ENCODE data around the gene BMPR1A. TPM values are rescaled to one million over a fixed set of nuclear protein-coding genes. Genes with fewer than 3 reads are reported as not detected.

Gene BMPR1A
- total RNA-seq, 1 experiment from 2014 or later = 42.6 TPM

DNA sequence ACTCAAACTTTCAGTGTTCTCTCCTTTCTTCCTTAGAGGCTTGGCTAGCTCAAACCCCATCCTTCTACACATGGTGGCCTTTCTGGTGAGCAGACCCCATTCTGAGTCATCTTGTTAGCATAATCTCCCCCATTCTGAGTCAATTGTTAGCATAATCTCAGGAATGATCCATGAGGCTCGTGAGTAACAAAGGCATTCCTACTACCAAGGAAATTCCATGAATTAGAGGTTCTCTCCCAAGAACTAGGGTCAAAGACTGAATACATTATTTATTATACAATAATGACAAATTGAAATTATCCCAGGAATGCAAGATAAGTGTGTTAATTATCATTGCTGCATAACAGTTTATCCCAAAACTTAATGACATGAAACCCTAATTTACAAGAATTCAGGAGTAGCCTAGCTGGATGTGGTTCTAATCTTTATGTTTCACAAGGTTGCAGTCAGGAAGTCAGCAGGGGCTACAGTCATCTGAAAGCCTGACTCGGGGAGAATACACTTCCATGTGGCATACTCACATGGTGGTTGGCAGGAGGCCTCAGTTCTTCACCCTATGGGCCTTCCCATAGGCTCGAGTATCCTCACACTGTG, 100.8 kb downstream of the BMPR1A start:
- H3K36me3 ChIP-seq (ENCODE audit: control insufficient read depth in 1 of 2, insufficient read depth in 2 of 2, low read length in 2 of 2) = 0 out of 4 replicates have a peak, but pooled peaks cover 0 to 2% of the 10 kb centered on the region in 2 experiments
- no peaks in the 10 kb centered on the region for H3K79me2 ChIP-seq (ENCODE audit: insufficient read depth, low read length)
- no peak overlapping the region for H3K4me2 ChIP-seq (ENCODE audit: low read length)
- DNase-seq (ENCODE audit: low read depth, low spot score) (no peak), ATAC-seq (no peak)
- no peak overlapping the region for H3K9ac ChIP-seq (ENCODE audit: low read length)
- TF ChIP-seq ELF1 (IDR thresholded peaks at IDR 0.05; ENCODE audit: borderline replicate concordance, low read depth) = no peak
- no peak for TF ChIP-seq CEBPB (IDR thresholded peaks at IDR 0.05; ENCODE audit: low read depth)
- TF ChIP-seq, protein P1, sequence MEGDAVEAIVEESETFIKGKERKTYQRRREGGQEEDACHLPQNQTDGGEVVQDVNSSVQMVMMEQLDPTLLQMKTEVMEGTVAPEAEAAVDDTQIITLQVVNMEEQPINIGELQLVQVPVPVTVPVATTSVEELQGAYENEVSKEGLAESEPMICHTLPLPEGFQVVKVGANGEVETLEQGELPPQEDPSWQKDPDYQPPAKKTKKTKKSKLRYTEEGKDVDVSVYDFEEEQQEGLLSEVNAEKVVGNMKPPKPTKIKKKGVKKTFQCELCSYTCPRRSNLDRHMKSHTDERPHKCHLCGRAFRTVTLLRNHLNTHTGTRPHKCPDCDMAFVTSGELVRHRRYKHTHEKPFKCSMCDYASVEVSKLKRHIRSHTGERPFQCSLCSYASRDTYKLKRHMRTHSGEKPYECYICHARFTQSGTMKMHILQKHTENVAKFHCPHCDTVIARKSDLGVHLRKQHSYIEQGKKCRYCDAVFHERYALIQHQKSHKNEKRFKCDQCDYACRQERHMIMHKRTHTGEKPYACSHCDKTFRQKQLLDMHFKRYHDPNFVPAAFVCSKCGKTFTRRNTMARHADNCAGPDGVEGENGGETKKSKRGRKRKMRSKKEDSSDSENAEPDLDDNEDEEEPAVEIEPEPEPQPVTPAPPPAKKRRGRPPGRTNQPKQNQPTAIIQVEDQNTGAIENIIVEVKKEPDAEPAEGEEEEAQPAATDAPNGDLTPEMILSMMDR (IDR thresholded peaks at IDR 0.05 in 2 of 3, conservative IDR thresholded peaks at IDR 0.05 in 1 of 3; ENCODE audit: borderline replicate concordance in 1 of 3, insufficient read depth in 1 of 3, low read depth in 2 of 3, low read length in 2 of 3) = no peak
- H2AFZ ChIP-seq (ENCODE audit: low read depth, low read length, poor library complexity, severe bottlenecking) = no peak overlapping the region
- H4K20me1 ChIP-seq (ENCODE audit: insufficient read depth) = no peaks in the 10 kb centered on the region
- intact Hi-C loops (cut with micrococcal nuclease) = no loop called here
- no peaks in the 10 kb centered on the region for H3K4me1 ChIP-seq (ENCODE audit: control insufficient read depth in 1 of 2, insufficient read depth in 2 of 2, low read length in 2 of 2)
- H3K27me3 ChIP-seq (ENCODE audit: insufficient read depth, low read length) = no peaks in the 10 kb centered on the region
- POLR2A ChIA-PET = no interaction called here
- CTCF ChIA-PET = no interaction called here
- BruUV-seq (replicated peaks) = no TSS peak
- peaks cover 4% of the 10 kb centered on the region; the same call in 1 of the 2 replicates for H3K9me2 ChIP-seq (ENCODE audit: insufficient read depth)
- no peak overlapping the region for H3K27ac ChIP-seq (ENCODE audit: low read depth, low read length)
- no peaks in the 10 kb centered on the region for H3K9me3 ChIP-seq (ENCODE audit: control insufficient read depth in 1 of 2, insufficient read depth in 1 of 2, low read depth in 1 of 2, low read length in 2 of 2)
- no peak overlapping the region for H3K4me3 ChIP-seq (replicated peaks in 1 of 2; ENCODE audit: low read depth in 1 of 2, low read length in 2 of 2)
- RAD21 ChIA-PET (ENCODE audit: low non-redundant PET in 1 of 2, low total read pairs in 2 of 2, uncharacterized antibody in 2 of 2, unreplicated experiment in 2 of 2) = no interaction called here

DNA sequence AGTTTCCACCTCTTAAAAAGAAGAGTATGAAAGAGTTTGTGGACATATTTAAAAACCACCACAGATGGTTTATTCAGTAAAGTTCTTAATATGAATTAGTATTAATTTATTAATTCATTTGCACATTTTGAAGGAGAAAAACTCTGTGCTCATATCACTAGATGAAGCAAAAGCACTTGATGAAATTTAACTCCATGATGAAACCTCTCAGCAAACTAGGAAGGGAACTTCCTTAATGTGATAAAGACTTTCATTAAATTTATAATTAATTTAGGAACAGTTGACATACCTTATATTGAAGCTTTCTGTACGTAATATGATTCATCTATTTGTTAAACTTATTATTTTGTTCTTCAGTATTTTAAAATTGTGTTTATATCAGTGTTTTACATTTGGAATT, 101.6 kb downstream of the BMPR1A start:
- ChIA-PET CTCF (no interaction called here), RAD21 (ENCODE audit: low non-redundant PET in 1 of 2, low total read pairs in 2 of 2, uncharacterized antibody in 2 of 2, unreplicated experiment in 2 of 2) (no interaction called here), POLR2A (no interaction called here)
- Histone ChIP-seq H3K27me3 (ENCODE audit: insufficient read depth, low read length) (no peaks in the 10 kb centered on the region), H2AFZ (ENCODE audit: low read depth, low read length, poor library complexity, severe bottlenecking) (no peak overlapping the region), H4K20me1 (ENCODE audit: insufficient read depth) (no peaks in the 10 kb centered on the region), H3K4me1 (ENCODE audit: control insufficient read depth in 1 of 2, insufficient read depth in 2 of 2, low read length in 2 of 2) (no peaks in the 10 kb centered on the region), H3K9me3 (ENCODE audit: control insufficient read depth in 1 of 2, insufficient read depth in 1 of 2, low read depth in 1 of 2, low read length in 2 of 2) (no peaks in the 10 kb centered on the region), H3K4me2 (ENCODE audit: low read length) (no peak overlapping the region), H3K4me3 (replicated peaks in 1 of 2; ENCODE audit: low read depth in 1 of 2, low read length in 2 of 2) (no peak overlapping the region), H3K27ac (ENCODE audit: low read depth, low read length) (no peak overlapping the region), H3K9ac (ENCODE audit: low read length) (no peak overlapping the region), H3K36me3 (ENCODE audit: control insufficient read depth in 1 of 2, insufficient read depth in 2 of 2, low read length in 2 of 2) (0 out of 4 replicates have a peak, but pooled peaks cover 0 to 2% of the 10 kb centered on the region in 2 experiments), H3K9me2 (ENCODE audit: insufficient read depth) (peaks cover 4% of the 10 kb centered on the region; the same call in 1 of the 2 replicates), H3K79me2 (ENCODE audit: insufficient read depth, low read length) (no peaks in the 10 kb centered on the region)
- no peak for ATAC-seq
- DNase-seq (ENCODE audit: low read depth, low spot score) = no peak
- no TSS peak for BruUV-seq (replicated peaks)
- intact Hi-C loops (cut with micrococcal nuclease) = no loop called here
- TF ChIP-seq SRF (IDR thresholded peaks at IDR 0.05; ENCODE audit: low read depth) = no peak
- no peak for TF ChIP-seq POLR2AphosphoS5 (IDR thresholded peaks at IDR 0.05; ENCODE audit: low read depth, low read length)
- TF ChIP-seq EZH2phosphoT487 (IDR thresholded peaks at IDR 0.05; ENCODE audit: borderline replicate concordance) = no peak
- TF ChIP-seq RAD21 (IDR thresholded peaks at IDR 0.05; ENCODE audit: low read depth) = no peak
- no peak for TF ChIP-seq EZH2 (IDR thresholded peaks at IDR 0.05)
- TF ChIP-seq, protein P2, sequence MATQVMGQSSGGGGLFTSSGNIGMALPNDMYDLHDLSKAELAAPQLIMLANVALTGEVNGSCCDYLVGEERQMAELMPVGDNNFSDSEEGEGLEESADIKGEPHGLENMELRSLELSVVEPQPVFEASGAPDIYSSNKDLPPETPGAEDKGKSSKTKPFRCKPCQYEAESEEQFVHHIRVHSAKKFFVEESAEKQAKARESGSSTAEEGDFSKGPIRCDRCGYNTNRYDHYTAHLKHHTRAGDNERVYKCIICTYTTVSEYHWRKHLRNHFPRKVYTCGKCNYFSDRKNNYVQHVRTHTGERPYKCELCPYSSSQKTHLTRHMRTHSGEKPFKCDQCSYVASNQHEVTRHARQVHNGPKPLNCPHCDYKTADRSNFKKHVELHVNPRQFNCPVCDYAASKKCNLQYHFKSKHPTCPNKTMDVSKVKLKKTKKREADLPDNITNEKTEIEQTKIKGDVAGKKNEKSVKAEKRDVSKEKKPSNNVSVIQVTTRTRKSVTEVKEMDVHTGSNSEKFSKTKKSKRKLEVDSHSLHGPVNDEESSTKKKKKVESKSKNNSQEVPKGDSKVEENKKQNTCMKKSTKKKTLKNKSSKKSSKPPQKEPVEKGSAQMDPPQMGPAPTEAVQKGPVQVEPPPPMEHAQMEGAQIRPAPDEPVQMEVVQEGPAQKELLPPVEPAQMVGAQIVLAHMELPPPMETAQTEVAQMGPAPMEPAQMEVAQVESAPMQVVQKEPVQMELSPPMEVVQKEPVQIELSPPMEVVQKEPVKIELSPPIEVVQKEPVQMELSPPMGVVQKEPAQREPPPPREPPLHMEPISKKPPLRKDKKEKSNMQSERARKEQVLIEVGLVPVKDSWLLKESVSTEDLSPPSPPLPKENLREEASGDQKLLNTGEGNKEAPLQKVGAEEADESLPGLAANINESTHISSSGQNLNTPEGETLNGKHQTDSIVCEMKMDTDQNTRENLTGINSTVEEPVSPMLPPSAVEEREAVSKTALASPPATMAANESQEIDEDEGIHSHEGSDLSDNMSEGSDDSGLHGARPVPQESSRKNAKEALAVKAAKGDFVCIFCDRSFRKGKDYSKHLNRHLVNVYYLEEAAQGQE (IDR thresholded peaks at IDR 0.05; ENCODE audit: low read depth) = no peak
- no peak for TF ChIP-seq ELF1 (IDR thresholded peaks at IDR 0.05; ENCODE audit: borderline replicate concordance, low read depth)
- no peak for TF ChIP-seq ZFX (IDR thresholded peaks at IDR 0.05)
- no peak for TF ChIP-seq EGR1 (IDR thresholded peaks at IDR 0.05; ENCODE audit: low read depth)
- TF ChIP-seq YY1 (IDR thresholded peaks at IDR 0.05; ENCODE audit: extremely low read depth, insufficient replicate concordance, low read depth, low read length) = no peak
